Measurements from ENCODE around the gene RAD23A.
"Not testable (repeated sequence)": the region's sequence is repeated elsewhere in the genome, so short reads cannot be mapped to it uniquely, and the experiment has no call there.

Gene RAD23A

DNA sequence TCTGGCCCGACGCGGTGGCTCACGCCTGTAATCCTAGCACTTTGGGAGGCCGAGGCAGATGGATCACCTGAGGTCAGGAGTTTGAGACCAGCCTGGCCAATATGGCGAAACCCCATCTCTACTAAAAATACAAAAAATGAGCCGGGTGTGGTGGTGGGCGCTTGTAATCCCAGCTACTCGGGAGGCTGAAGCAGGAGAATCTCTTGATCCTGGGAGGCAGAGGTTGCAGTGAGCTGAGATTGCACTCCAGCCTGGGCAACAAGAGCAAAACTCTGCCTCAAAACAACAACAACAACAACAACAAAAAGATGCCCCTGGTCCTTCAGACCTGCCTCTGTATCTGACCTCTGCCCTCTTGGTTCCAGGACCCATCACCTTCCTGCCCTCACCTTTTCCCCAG lies 9.9 kb downstream of the RAD23A start:
- DNase-seq (ENCODE audit: low spot score): not testable (repeated sequence)

GRCh38 chr19:12955996-12956395 lies 10.3 kb downstream of the RAD23A start:
- DNase-seq (ENCODE audit: low spot score): no peak

DNA sequence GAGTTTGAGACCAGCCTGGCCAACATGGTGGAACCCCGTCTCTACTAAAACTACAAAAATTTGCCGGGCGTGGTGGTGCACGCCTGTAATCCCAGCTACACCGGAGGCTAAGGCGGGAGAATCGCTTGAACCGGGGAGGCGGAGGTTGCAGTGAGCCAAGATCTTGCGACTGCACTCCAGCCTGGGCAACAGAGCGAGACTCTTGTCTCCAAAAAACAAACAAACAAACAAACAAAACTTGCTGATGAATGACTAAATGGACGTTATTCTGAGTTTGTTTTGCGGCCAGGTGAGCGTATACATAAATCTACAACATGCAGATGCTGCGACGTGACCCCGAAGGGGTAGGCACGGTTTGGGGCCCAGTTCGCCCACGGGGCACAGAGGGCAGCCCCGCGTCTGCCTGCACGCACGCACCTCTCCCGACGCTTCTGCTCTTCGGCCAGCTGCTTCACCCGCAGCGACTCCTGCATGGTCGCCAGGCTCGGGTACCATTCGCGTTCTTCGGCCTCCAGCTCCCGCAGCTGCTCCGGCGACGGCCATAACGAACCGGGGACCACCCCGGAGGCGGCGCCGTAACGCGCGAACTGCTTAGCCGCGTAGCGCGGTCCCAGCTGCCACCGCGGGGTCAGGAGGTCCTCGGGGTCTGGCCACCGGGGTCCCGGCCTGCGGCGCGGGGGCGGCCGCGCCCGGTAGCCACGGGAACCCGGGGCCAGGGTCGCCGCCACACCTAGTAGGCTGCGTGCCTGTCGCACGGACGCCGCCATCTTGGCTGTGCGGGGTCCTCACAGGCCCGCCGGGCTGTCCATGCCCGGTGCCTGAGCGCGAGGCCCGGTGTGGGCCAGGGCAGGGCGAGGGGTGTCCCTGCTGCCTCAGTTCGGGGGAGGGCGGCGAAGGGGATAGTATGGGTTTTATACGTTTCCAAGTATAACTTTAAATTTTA lies 11.1 kb downstream of the RAD23A start, which contains the start of gene GADD45GIP1:
Gene GADD45GIP1, minus strand, starts transcription at position 778 of the 943 bp plus-strand sequence. Its CDS starts 11 bp downstream, at position 767.
- peak; percentile 85 for DNase-seq (ENCODE audit: low spot score)

DNA sequence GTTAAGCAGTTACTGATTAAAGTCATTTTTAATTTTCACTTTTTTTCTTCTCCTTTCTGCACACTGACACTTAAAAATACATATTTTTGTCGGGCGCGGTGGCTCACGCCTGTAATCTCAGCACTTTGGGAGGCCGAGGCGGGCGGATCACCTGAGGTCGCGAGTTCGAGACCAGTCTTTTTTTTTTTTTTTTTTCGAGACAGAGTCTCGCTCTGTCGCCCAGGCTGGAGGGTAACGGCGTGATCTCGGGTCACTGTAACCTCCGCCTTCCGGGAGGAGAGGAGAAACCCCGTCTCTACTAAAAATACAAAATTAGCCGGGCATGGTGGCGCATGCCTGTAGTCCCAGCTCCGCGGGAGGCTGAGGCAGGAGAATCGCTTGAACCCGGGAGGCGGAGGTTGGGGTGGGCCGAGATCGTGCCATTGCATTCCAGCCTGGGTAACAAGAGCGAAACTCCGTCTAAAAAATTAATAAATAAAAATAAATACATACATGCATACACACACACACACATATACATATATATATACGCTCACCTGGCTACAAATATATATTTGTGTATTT lies 11.8 kb downstream of the RAD23A start:
- DNase-seq (ENCODE audit: low spot score): not testable (repeated sequence)

GRCh38 chr19:12959481-12959880 lies 13.8 kb downstream of the RAD23A start:
- DNase-seq (ENCODE audit: low spot score): no peak

DNA sequence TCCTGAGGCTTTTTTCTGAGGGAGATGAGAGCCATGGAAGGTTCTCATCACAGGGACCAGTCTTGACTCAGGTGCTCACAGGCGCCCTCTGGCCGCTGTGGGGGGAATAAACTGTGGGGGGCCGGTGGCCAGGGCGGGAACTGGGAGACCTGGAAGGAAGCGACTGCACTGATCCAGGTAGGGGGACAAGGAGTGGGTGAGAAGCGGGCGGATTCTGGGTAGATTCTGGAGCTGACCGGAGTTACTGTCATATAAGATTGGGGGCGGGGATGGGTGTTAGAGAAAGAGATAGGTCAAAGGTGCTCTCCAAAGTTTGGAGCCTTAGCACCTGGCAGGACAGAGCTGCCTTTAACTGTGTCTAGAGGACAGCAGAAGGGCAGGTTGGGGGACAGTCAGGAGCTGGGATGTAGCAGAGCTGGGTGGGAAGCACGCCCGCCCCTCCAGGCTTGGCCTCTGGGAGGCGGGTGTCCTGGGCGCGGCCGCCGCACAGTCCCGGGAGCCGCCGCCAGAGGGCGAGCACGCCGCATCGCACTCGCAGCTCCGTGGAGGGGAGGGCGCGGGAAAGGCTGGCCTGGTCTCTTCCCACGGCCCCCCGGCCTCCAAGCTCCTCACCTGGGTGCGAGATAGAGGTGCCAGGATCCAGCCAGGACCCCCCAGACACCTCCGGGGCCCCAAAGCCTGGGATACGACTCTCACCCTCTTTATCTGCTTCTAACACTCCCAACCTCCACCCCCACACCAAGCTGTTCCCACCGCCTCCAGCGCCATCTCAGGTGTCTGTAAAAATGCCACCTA lies 19.6 kb downstream of the RAD23A start:
- DNase-seq (ENCODE audit: low spot score): peak; percentile 74

- DNase-seq (ENCODE audit: low spot score): no peak
Measured at GRCh38 chr19:12965812-12966135, 20.1 kb downstream of the RAD23A start.

GRCh38 chr19:12967907-12968306 lies 22.2 kb downstream of the RAD23A start:
- no peak for DNase-seq (ENCODE audit: low spot score)

DNA sequence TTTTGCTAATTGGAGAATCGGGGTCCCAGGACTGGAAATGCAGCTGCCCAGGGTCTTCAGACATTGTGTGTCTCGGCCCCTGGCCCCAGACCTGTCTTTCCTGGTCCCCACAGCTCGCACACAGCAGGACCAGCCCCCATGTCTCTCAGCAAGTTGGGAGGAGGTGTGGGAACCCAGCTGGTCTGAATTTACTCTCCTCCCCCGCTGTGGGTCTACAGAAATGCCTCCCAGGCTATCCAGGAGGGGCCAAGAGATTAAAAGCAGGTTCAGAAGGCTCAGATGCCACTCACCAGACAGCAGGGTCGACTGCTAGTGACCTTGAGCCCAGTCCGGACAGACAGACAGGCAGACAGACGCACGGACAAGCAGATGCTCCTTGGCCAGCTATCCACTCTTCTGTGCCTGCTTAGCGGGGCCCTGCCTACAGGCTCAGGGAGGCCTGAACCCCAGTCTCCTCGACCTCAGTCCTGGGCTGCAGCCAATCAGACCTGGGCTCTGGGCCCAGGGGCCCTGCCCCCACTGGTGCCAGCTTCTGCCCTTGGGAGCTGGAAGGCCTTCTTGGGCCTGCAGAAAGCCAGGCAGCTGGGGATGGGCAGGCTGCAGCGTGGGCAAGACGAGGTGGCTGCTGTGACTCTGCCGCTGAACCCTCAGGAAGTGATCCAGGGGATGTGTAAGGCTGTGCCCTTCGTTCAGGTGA lies 23.8 kb downstream of the RAD23A start, which contains the start of gene DAND5:
Gene DAND5, plus strand, starts transcription at position 285 of the 697 bp plus-strand sequence. Its CDS starts 85 bp downstream, at position 370.
- DNase-seq (ENCODE audit: low spot score): no peak

DNA sequence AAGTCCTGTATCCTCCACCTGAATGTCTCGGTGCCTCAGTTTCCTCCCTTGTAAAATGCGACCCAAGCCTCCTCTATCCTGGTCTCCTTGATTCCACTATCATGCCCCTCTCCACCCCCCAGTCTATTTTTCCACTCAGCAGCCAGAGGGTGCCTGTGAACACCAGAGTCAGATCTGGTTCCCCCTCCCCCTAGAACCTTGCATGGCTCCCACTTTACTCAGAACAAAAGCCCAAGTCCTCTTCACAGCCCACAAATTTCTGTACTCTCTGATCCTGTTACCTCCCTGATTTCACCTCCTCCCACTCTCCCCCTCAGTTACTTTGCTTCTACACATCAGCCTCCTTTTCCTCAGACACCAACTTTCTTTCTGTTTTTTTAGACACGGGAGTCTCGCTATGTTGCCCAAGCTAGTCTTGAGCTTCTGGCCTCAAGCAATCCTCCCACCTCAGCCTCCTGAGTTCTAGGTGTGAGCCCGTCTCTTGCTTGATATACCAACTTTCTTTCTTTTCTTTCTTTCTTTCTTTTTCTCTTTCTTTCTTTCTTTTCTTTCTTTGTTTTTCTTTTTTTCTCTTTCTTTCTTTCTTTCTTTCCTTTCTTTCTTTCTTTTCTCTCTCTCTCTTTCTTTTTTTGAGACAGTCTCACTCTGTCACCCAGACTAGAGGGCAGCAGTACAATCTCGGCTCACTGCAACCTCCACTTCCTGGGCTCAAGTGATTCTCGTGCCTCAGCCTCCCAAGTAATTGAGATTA lies 24.6 kb downstream of the RAD23A start:
- DNase-seq (ENCODE audit: low spot score): no peak

- DNase-seq (ENCODE audit: low spot score): no peak
Measured at GRCh38 chr19:12973236-12973635, 27.6 kb downstream of the RAD23A start.

DNA sequence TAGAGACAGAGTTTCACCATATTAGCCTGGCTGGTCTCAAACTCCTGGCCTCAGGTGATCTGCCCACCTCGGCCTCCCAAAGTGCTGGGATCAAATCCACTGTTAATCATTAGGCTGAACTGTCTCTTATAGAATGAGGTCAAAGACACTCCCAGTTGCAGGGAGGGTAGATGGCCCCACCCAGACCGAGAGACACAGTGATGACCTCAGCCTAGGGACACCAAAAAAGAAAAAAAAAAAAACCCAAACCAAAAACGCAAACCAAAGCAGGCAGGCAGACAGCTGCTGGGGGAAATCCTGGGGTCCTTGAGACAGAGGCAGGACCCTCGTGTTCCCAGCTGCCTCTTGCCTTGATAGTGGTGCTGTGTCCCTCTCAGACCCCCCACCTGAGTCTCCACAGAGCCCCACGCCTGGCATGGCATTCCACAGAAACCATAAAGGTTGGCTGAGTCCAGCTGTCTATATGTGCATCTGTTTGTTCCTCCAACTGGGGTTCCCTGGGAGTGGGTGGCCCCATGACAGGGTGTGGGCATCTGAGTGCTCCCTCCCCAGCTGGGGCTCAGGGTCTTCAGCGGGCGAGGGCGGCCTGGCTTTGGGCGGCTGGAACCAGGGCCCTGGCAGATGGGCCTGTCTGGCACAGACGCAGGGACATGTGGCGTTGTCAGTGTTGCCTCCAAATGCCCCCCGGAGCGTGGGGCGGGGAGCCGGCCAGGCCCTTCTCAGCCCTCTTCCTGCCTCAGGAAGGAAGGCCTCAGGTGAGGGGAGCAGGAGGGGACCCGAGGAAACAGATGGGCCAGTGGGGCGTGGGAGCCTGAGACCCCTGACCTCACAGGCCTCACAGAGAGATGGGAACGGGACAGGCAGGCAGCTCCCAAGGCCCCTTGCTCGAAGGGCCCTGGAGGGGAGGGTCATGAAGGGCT lies 28.9 kb downstream of the RAD23A start:
- DNase-seq (ENCODE audit: low spot score): no peak

- DNase-seq (ENCODE audit: low spot score): no peak
Measured at GRCh38 chr19:12975221-12975741, 29.6 kb downstream of the RAD23A start.

GRCh38 chr19:12976109-12976508 lies 30.4 kb downstream of the RAD23A start:
- DNase-seq (ENCODE audit: low spot score): not testable (repeated sequence)

DNA sequence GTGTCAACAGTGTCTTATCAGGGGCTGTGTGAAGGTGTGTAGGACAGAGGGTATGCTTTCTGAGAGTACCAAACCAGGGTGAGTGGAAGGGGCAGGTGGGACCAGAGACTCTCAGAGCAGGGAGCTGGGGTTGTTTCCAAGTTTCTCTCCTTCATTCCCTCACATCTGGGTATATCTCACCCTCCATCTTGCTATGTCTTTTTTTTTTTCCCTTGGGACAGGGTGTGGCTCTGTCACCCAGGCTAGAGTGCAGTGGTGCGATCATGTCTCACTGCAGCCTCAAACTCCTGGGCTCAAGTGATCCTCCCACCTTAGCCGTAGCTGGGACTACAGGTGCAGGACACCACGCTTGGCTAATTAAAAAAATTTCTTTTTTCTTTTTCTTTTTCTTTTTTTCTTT lies 34.3 kb downstream of the RAD23A start:
- DNase-seq (ENCODE audit: low spot score): no peak

DNA sequence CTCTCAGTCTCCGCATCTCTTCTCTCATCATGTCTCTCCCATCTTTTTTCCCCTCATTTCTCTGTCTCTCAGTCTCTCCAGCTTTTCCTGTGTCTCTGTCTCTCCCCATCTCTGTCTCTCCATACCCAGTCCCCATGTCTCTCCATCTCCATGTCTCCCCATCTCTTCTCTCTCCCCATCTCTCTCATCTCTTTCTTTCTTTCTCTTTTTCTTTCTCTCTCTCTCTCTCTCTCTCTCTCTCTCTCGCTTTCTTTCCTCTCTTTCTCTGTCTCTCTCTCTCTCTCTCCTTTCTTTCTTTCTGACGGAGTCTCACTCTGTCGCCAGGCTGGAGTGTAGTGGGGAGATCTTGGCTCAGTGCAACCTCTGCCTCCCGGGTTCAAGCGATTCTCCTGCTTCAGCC lies 37.0 kb downstream of the RAD23A start:
- no peak for DNase-seq (ENCODE audit: low spot score)

DNA sequence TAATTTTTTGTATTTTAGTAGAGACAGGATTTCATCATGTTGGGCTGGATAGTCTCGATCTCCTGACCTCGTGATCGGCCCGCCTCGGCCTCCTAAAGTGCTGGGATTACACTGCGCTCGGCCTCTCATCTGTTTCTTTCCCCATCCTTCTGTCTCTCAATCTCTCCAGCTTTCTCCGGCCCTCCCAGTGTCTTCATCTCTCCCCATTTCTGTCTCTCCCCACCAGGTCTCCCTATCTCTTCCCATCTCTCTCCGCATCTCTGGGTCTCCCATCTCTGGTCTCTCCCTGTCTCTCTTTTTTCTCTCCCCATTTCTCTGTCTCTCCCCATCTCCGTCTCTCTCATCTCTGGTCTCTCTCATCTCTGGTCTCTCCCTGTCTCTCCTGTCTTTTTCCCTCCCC lies 37.4 kb downstream of the RAD23A start:
- no peak for DNase-seq (ENCODE audit: low spot score)

GRCh38 chr19:12983542-12984142 lies 38.0 kb downstream of the RAD23A start:
- peak; percentile 87 for DNase-seq (ENCODE audit: low spot score)

- no peak for DNase-seq (ENCODE audit: low spot score)
Measured at GRCh38 chr19:12984143-12984627, 38.5 kb downstream of the RAD23A start.
